Measurements from ENCODE around the gene DLK2. TPM values are rescaled to one million over a fixed set of nuclear protein-coding genes. Genes with fewer than 3 reads are reported as not detected.

The DLK2 gene
- total RNA-seq, 4 donors from 2014 or later = 0.20 TPM; not detected in 3

DNA sequence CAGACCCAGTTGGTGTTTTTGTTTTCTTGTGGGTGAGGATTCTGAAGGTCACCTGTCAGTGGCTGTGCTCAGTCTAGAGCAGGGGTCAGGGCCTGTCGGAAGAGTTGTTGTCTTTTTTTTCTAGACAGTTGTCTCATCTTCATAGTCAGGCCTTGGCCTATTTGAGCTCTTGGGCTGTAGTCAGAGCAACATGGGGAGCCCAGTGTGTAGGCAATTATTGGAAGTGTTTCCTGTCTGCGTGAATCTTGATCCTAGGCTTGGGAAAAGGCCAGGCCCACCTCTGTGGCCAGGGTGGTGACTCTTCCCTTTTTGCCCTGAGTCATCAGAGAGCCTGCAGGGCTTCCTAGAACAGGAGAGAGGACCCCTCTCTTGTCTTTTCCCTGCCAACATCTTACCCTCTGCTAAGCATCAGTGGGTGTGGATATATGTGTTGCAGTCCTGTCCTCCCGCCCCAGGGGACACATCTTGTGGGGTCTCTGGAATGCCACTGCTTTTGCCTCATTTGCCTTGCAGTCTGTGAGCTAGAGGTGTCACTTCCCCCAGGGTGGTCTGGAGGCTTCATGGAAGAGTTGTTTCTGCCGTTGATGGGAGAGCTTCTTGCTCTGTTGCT, 33.4 kb upstream of the DLK2 start:
- H3K27ac ChIP-seq = peak overlapping the region; percentile 59 to 81 (median 68)
- DNase-seq = no peak
- no peaks in the 10 kb centered on the region for H3K27me3 ChIP-seq
- H3K36me3 ChIP-seq = no peaks in the 10 kb centered on the region
- peak in 1 of 2 donors; percentile 4 for ATAC-seq
- H3K4me3 ChIP-seq = no peak overlapping the region
- TF ChIP-seq, protein P1, sequence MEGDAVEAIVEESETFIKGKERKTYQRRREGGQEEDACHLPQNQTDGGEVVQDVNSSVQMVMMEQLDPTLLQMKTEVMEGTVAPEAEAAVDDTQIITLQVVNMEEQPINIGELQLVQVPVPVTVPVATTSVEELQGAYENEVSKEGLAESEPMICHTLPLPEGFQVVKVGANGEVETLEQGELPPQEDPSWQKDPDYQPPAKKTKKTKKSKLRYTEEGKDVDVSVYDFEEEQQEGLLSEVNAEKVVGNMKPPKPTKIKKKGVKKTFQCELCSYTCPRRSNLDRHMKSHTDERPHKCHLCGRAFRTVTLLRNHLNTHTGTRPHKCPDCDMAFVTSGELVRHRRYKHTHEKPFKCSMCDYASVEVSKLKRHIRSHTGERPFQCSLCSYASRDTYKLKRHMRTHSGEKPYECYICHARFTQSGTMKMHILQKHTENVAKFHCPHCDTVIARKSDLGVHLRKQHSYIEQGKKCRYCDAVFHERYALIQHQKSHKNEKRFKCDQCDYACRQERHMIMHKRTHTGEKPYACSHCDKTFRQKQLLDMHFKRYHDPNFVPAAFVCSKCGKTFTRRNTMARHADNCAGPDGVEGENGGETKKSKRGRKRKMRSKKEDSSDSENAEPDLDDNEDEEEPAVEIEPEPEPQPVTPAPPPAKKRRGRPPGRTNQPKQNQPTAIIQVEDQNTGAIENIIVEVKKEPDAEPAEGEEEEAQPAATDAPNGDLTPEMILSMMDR (IDR thresholded peaks at IDR 0.05 in 4 of 5, conservative IDR thresholded peaks at IDR 0.05 in 1 of 5) = no peak
- TF ChIP-seq POLR2A (IDR thresholded peaks at IDR 0.05) = no peak
- intact Hi-C loops (cut with DNase I; ENCODE audit: low total_unique reads) (no loop called here), in situ Hi-C loops (cut with MboI; ENCODE audit: low sequenced_read_pairs in 4 of 4) (no loop called here)
- H3K9me3 ChIP-seq = no peaks in the 10 kb centered on the region
- no peaks in the 10 kb centered on the region for H3K4me1 ChIP-seq

DNA sequence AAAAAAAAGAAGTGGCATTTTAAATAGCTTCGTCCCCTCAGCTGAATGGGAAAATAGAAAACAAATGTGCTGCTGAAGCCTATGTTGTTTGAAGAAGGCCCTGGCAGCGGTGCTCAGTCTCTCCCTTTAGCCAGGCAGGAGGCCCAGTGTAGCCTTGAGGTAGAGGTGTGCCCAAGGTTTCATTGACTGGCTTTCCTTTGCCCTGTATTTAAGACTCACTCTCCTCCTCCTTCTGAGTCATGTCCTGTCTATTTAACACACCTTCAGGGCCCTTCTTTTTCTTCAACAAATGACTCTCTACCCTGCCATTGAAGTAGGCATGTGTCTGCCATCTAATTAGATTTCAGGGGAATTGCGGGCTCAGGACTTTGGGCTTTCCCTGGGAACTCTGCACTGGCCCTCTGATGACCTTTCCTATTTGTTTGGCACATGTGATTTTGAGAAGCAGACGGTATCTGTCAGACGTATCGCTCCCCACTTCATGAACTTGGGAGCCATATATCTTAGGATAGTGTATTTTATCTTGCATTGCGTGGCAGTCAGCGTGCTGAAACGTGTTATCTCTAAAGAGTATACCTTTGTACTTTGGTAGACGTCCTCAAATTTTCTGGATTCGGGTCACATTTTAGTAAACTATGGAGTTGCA, 26.4 kb upstream of the DLK2 start:
- Histone ChIP-seq H3K9me3 (no peaks in the 10 kb centered on the region), H3K4me3 (no peak overlapping the region), H3K27ac (peak overlapping the region in 2 of 4 donors; percentile 11 to 24), H3K4me1 (peaks cover 38 to 39% of the 10 kb centered on the region in 2 donors), H3K27me3 (no peaks in the 10 kb centered on the region), H3K36me3 (no peaks in the 10 kb centered on the region)
- ATAC-seq (no peak), DNase-seq (no peak)
- TF ChIP-seq, protein P1 (IDR thresholded peaks at IDR 0.05 in 4 of 5, conservative IDR thresholded peaks at IDR 0.05 in 1 of 5) = no peak
- no peak for TF ChIP-seq POLR2A (IDR thresholded peaks at IDR 0.05)
- intact Hi-C loops (cut with DNase I; ENCODE audit: low total_unique reads) = no loop called here
- in situ Hi-C loops (cut with MboI; ENCODE audit: low sequenced_read_pairs in 4 of 4) = no loop called here

DNA sequence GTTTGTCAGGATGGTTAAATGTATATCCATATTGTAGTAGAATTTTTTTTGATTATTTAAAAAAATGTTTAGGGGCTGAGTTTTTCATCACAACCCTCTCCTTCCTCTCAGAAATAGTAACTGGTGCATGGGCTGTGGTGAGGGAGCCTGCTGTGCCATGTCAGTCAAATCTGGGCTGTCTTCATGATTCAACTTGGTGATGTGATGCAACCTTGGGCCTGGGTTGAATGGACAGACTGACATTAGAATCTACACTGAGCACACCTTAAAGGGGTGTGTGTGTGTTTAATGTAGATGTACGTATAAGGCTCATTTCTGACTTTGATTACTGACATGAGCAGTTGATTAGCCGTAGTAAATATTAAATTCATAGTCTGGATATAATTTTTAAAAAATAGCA, 25.7 kb upstream of the DLK2 start:
- peak overlapping the region; percentile 9 to 45 (median 35) for H3K27ac ChIP-seq
- no peak for TF ChIP-seq POLR2A (IDR thresholded peaks at IDR 0.05)
- TF ChIP-seq, protein P1 (IDR thresholded peaks at IDR 0.05 in 4 of 5, conservative IDR thresholded peaks at IDR 0.05 in 1 of 5) = no peak

DNA sequence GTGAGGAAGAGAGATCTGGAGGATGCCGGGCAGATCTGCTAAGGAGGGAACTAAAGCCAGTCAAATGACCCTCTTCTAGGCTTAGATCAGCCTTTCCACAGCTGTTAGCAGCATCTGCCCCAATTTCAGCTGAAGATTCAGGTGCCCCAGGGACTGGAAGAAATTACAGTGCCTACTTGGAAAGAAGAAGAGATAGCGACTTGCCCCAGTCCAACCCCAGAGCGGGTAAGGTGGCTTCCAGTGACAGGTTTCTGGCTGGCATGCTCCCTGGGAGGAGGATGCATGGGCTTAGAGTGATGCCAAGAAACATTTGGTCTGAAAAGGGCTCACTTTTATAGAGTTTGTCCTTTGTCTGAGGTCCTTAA, 22.6 kb upstream of the DLK2 start:
- DNase-seq = no peak
- Histone ChIP-seq H3K9me3 (no peaks in the 10 kb centered on the region), H3K4me1 (peaks cover 38 to 40% of the 10 kb centered on the region in 2 donors), H3K4me3 (peak overlapping the region; percentile 80 to 95 (median 87)), H3K36me3 (no peaks in the 10 kb centered on the region), H3K27me3 (no peaks in the 10 kb centered on the region), H3K27ac (peak overlapping the region; percentile 86 to 93 (median 92))
- in situ Hi-C loops (cut with MboI; ENCODE audit: low sequenced_read_pairs in 4 of 4) (no loop called here), intact Hi-C loops (cut with DNase I; ENCODE audit: low total_unique reads) (no loop called here)
- no peak for TF ChIP-seq POLR2A (IDR thresholded peaks at IDR 0.05)
- TF ChIP-seq, protein P1 (IDR thresholded peaks at IDR 0.05 in 4 of 5, conservative IDR thresholded peaks at IDR 0.05 in 1 of 5) = no peak
- peak in 1 of 2 donors; percentile 6 for ATAC-seq

More for the DNA sequence above, 25.7 kb upstream of the DLK2 start:
- Histone ChIP-seq H3K9me3 (no peaks in the 10 kb centered on the region), H3K27me3 (no peaks in the 10 kb centered on the region), H3K36me3 (no peaks in the 10 kb centered on the region), H3K4me3 (no peak overlapping the region), H3K4me1 (peaks cover 38 to 40% of the 10 kb centered on the region in 2 donors)
- in situ Hi-C loops (cut with MboI; ENCODE audit: low sequenced_read_pairs in 4 of 4) = no loop called here
- intact Hi-C loops (cut with DNase I; ENCODE audit: low total_unique reads) = no loop called here
- ATAC-seq = peak; percentile 79 to 82
- peak; percentile 21 to 54 for DNase-seq
